Measurements from ENCODE around the gene TMEM147. TPM values are rescaled to one million over a fixed set of nuclear protein-coding genes. Genes with fewer than 3 reads are reported as not detected.

Gene TMEM147
- total and polyA plus RNA-seq, 10 of the 15 experiments (the other 5 are each of a cell fraction or from before 2014, with no cell fraction given): 53.4 to 145 (median 79.3) TPM

- no peak for TF ChIP-seq IRF5 (IDR thresholded peaks at IDR 0.05; ENCODE audit: borderline replicate concordance)
- TF ChIP-seq FOS (IDR thresholded peaks at IDR 0.05; ENCODE audit: borderline replicate concordance, extremely low read depth, insufficient read length): no peak
- TF ChIP-seq KLF5 (IDR thresholded peaks at IDR 0.05; ENCODE audit: partially characterized antibody): no peak
- TF ChIP-seq SRF (IDR thresholded peaks at IDR 0.05; ENCODE audit: low read depth in 2 of 2, low read length in 2 of 2): no peak
- no peak for TF ChIP-seq CBFB (IDR thresholded peaks at IDR 0.05; ENCODE audit: low read depth)
- TF ChIP-seq SMAD5 (IDR thresholded peaks at IDR 0.05; ENCODE audit: low read depth): no peak
- no peak for TF ChIP-seq NKRF (conservative IDR thresholded peaks at IDR 0.05)
- TF ChIP-seq POLR2AphosphoS2 (IDR thresholded peaks at IDR 0.05; ENCODE audit: low read depth, low read length): no peak
- TF ChIP-seq YBX1 (IDR thresholded peaks at IDR 0.05): no peak
- no peak for TF ChIP-seq BMI1 (IDR thresholded peaks at IDR 0.05; ENCODE audit: borderline replicate concordance)
- TF ChIP-seq MLLT1 (IDR thresholded peaks at IDR 0.05): peak; percentile 48; the same call in 1 of the 2 replicates
- no peak for TF ChIP-seq STAT1 (conservative IDR thresholded peaks at IDR 0.05)
- TF ChIP-seq TCF3 (IDR thresholded peaks at IDR 0.05; ENCODE audit: borderline replicate concordance, insufficient read depth, low read depth, low read length): no peak
- TF ChIP-seq TARDBP (IDR thresholded peaks at IDR 0.05; ENCODE audit: borderline replicate concordance): no peak
- no peak for TF ChIP-seq RCOR1 (conservative IDR thresholded peaks at IDR 0.05; ENCODE audit: low read depth, low read length)
- no peak for TF ChIP-seq MYC (IDR thresholded peaks at IDR 0.05; ENCODE audit: insufficient read depth, insufficient read length, insufficient replicate concordance, low read length, severe bottlenecking)
- TF ChIP-seq GATAD2B (conservative IDR thresholded peaks at IDR 0.05; ENCODE audit: low read depth): peak; percentile 46; the same call in 1 of the 2 replicates
- TF ChIP-seq ZSCAN29 (IDR thresholded peaks at IDR 0.05): no peak
- TF ChIP-seq ATF7 (IDR thresholded peaks at IDR 0.05; ENCODE audit: low read depth): no peak; the same call in 1 of the 2 replicates
- TF ChIP-seq SUZ12 (IDR thresholded peaks at IDR 0.05; ENCODE audit: unreplicated experiment): no peak
- TF ChIP-seq IRF4 (IDR thresholded peaks at IDR 0.05; ENCODE audit: low read depth, low read length): 0 out of 2 replicates have a peak, but pooled peaks have one; percentile 16
- no peak for TF ChIP-seq ETV6 (conservative IDR thresholded peaks at IDR 0.05 in 1 of 2, IDR thresholded peaks at IDR 0.05 in 1 of 2; ENCODE audit: borderline replicate concordance in 1 of 2, low read depth in 1 of 2)
Observed at GRCh38 chr19:35509861-35510625, 35.4 kb upstream of the TMEM147 start (continued).

All from GM12878 (cell line).